Parathyroid adenoma (tissue), 2 donors: ENCODE results near the gene RAPGEF2.
"Not testable (repeated sequence)": the region's sequence is repeated elsewhere in the genome, so short reads cannot be mapped to it uniquely, and the experiment has no call there.

Experiments used
- H2AFZ ChIP-seq: fragments of 300-600 bp; sonication (generic); one replicate; pipeline ENCODE4 v1.7.0; 2017; ENCODE audit warnings: antibody characterized with exemption, mild to moderate bottlenecking
- H3K27ac ChIP-seq: fragments of 300-600 bp; sonication (generic); one replicate; pipeline ENCODE4 v1.7.0; 2017
- H3K27me3 ChIP-seq: fragments of 300-600 bp; sonication (generic); one replicate; pipeline ENCODE4 v1.7.0; 2017; ENCODE audit warnings: low read length; ENCODE audit not compliant: control insufficient read depth, insufficient read depth
- H3K36me3 ChIP-seq: fragments of 300-600 bp; sonication (generic); one replicate; pipeline ENCODE4 v1.7.0; 2017; ENCODE audit warnings: low read length; ENCODE audit not compliant: control insufficient read depth, insufficient read depth
- H3K4me1 ChIP-seq: fragments of 300-600 bp; sonication (generic); one replicate; pipeline ENCODE4 v1.7.0; 2017; ENCODE audit warnings: control low read depth
- H3K4me2 ChIP-seq: fragments of 300-600 bp; sonication (generic); one replicate; pipeline ENCODE4 v1.7.0; 2017; ENCODE audit warnings: low read length
- H3K4me3 ChIP-seq: fragments of 300-600 bp; sonication (generic); one replicate; pipeline ENCODE4 v1.7.0; 2017; ENCODE audit warnings: low read depth, low read length
- H3K79me2 ChIP-seq: fragments of 300-600 bp; sonication (generic); one replicate; pipeline ENCODE4 v1.7.0; 2017; ENCODE audit warnings: control low read depth
- H3K9ac ChIP-seq: fragments of 300-600 bp; sonication (generic); one replicate; pipeline ENCODE4 v1.7.0; 2017; ENCODE audit warnings: mild to moderate bottlenecking
- H3K9me3 ChIP-seq: fragments of 300-600 bp; sonication (generic); one replicate; pipeline ENCODE4 v1.7.0; 2017; ENCODE audit warnings: low read length; ENCODE audit not compliant: control insufficient read depth
- TF ChIP-seq, protein P1 (sequence below): fragments of 300-600 bp; sonication (generic); IDR thresholded peaks from one replicate; pipeline ENCODE4 v1.7.0; 2017; ENCODE audit warnings: antibody characterized with exemption, mild to moderate bottlenecking
- donor health status: primary hyperparathyroidism.

RAPGEF2 gene

DNA sequence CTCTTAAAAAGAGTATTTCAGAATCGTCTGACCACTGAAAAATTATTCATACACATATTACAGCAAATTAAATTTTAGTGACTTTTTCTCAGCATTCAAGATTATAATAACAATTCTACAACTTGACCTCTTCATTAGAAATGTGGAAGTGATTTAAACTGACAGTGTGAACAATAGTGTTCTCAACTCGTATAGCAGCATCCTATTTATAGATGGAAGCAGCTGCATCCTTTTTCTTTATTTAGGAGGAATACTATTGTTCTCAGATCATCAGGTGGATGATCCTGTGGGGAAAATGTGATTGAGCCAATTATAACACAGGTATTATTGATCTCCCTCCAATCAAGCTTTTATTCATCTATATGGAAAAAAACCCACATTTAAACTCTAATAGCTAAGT is 56.7 kb downstream of the RAPGEF2 start:
- Histone ChIP-seq H3K27ac (no peak overlapping the region), H3K4me3 (no peak overlapping the region), H3K36me3 (no peaks in the 10 kb centered on the region), H3K27me3 (no peaks in the 10 kb centered on the region), H3K9ac (no peak overlapping the region), H3K9me3 (no peaks in the 10 kb centered on the region), H3K4me2 (no peak overlapping the region), H3K79me2 (peaks cover 13% of the 10 kb centered on the region), H2AFZ (no peak overlapping the region), H3K4me1 (peaks cover 4% of the 10 kb centered on the region)
- TF ChIP-seq, protein P1, sequence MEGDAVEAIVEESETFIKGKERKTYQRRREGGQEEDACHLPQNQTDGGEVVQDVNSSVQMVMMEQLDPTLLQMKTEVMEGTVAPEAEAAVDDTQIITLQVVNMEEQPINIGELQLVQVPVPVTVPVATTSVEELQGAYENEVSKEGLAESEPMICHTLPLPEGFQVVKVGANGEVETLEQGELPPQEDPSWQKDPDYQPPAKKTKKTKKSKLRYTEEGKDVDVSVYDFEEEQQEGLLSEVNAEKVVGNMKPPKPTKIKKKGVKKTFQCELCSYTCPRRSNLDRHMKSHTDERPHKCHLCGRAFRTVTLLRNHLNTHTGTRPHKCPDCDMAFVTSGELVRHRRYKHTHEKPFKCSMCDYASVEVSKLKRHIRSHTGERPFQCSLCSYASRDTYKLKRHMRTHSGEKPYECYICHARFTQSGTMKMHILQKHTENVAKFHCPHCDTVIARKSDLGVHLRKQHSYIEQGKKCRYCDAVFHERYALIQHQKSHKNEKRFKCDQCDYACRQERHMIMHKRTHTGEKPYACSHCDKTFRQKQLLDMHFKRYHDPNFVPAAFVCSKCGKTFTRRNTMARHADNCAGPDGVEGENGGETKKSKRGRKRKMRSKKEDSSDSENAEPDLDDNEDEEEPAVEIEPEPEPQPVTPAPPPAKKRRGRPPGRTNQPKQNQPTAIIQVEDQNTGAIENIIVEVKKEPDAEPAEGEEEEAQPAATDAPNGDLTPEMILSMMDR, result no peak

DNA sequence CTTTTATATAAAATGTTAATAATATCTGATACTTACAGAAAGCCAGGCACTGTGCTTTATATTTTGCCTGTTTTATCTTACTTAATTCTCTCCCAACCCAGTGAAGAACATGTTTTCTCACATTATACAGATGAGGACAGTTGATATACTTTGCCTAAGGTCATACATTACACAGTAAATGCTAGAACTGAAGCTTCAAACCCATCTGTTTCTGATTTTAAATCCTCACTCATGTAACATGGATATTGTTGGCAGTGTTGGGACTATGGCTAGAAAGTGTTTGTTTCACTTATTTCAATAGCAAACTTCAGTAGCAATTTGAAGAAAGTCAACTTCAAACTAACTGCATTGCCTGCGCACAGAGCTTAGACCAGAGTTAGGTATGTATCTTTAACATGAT is 57.4 kb downstream of the RAPGEF2 start:
- no peak overlapping the region for H3K27ac ChIP-seq
- TF ChIP-seq, protein P1, result no peak
- H3K4me2 ChIP-seq, result no peak overlapping the region
- H3K27me3 ChIP-seq, result no peaks in the 10 kb centered on the region
- no peaks in the 10 kb centered on the region for H3K9me3 ChIP-seq
- no peaks in the 10 kb centered on the region for H3K36me3 ChIP-seq
- no peak overlapping the region for H2AFZ ChIP-seq
- H3K4me1 ChIP-seq, result peaks cover 4% of the 10 kb centered on the region
- H3K9ac ChIP-seq, result no peak overlapping the region
- H3K4me3 ChIP-seq, result no peak overlapping the region
- H3K79me2 ChIP-seq, result peaks cover 13% of the 10 kb centered on the region

- H3K27ac ChIP-seq, H3K4me3 ChIP-seq, H3K9ac ChIP-seq, H3K27me3 ChIP-seq, H3K36me3 ChIP-seq, H3K4me1 ChIP-seq, H2AFZ ChIP-seq, H3K4me2 ChIP-seq, H3K9me3 ChIP-seq: not testable (repeated sequence)
- H3K79me2 ChIP-seq, result peaks cover 15% of the 10 kb centered on the region
Observed at GRCh38 chr4:159161436-159161835, 58.6 kb downstream of the RAPGEF2 start.

DNA sequence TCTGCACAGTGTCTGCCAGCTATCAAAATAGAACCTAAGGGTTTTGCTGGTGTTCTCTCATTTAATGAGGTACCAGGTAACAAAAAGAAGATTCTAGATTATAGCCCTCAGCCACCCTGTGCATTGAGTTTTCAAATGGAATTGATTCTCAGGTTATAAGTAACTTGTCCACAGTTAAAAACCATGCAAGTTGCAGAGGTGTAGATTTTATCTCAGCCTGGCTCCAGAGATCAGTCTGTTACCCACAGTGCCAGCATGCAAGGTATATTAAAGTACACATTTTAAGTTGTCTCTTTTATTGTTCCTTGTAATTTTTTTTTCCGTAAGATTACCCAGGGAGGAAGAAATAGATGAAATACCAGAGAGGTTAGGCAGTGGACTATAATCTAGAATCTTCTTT is 59.7 kb downstream of the RAPGEF2 start:
- no peaks in the 10 kb centered on the region for H3K27me3 ChIP-seq
- TF ChIP-seq, protein P1, result no peak
- peaks cover 4% of the 10 kb centered on the region for H3K4me1 ChIP-seq
- H3K79me2 ChIP-seq, result peaks cover 13% of the 10 kb centered on the region
- no peak overlapping the region for H3K4me2 ChIP-seq
- no peak overlapping the region for H3K27ac ChIP-seq
- H2AFZ ChIP-seq, result no peak overlapping the region
- no peak overlapping the region for H3K9ac ChIP-seq
- H3K9me3 ChIP-seq, result no peaks in the 10 kb centered on the region
- H3K4me3 ChIP-seq, result no peak overlapping the region
- H3K36me3 ChIP-seq, result no peaks in the 10 kb centered on the region

GRCh38 chr4:159163521-159163920 is 60.6 kb downstream of the RAPGEF2 start:
- Histone ChIP-seq H3K9me3 (no peaks in the 10 kb centered on the region), H3K79me2 (peaks cover 9% of the 10 kb centered on the region)

More at GRCh38 chr4:159163521-159163920, 60.6 kb downstream of the RAPGEF2 start:
- TF ChIP-seq, protein P1, result no peak
- H3K4me3 ChIP-seq, result no peak overlapping the region
- no peaks in the 10 kb centered on the region for H3K27me3 ChIP-seq
- peaks cover 4% of the 10 kb centered on the region for H3K4me1 ChIP-seq
- H3K36me3 ChIP-seq, result no peaks in the 10 kb centered on the region
- H3K27ac ChIP-seq, result no peak overlapping the region
- no peak overlapping the region for H3K4me2 ChIP-seq
- H2AFZ ChIP-seq, result no peak overlapping the region
- no peak overlapping the region for H3K9ac ChIP-seq
